ENCODE measurements around the gene DUOXA1. TPM values are rescaled to one million over a fixed set of nuclear protein-coding genes. Genes with fewer than 3 reads are reported as not detected.
A peak's percentile ranks its signal among the peaks of the same experiment; 100 is the strongest.
"Not testable (repeated sequence)": the region's sequence is repeated elsewhere in the genome, so short reads cannot be mapped to it uniquely, and the experiment has no call there.

DUOXA1 gene
- total RNA-seq, 4 donors from 2014 or later = not detected

- H3K9me3 ChIP-seq = no peaks in the 10 kb centered on the region
- no peaks in the 10 kb centered on the region for H3K4me1 ChIP-seq
- DNase-seq (no peak), ATAC-seq (no peak)
- H3K4me3 ChIP-seq = no peak overlapping the region
- no peak overlapping the region for H3K27ac ChIP-seq
- peaks cover 26 to 35% (median 34%) of the 10 kb centered on the region in 3 donors for H3K27me3 ChIP-seq
- in situ Hi-C loops (cut with MboI; ENCODE audit: low sequenced_read_pairs in 4 of 4) = no loop called here
- H3K36me3 ChIP-seq = no peaks in the 10 kb centered on the region
- no peak for TF ChIP-seq POLR2A (IDR thresholded peaks at IDR 0.05)
- TF ChIP-seq, protein P1, sequence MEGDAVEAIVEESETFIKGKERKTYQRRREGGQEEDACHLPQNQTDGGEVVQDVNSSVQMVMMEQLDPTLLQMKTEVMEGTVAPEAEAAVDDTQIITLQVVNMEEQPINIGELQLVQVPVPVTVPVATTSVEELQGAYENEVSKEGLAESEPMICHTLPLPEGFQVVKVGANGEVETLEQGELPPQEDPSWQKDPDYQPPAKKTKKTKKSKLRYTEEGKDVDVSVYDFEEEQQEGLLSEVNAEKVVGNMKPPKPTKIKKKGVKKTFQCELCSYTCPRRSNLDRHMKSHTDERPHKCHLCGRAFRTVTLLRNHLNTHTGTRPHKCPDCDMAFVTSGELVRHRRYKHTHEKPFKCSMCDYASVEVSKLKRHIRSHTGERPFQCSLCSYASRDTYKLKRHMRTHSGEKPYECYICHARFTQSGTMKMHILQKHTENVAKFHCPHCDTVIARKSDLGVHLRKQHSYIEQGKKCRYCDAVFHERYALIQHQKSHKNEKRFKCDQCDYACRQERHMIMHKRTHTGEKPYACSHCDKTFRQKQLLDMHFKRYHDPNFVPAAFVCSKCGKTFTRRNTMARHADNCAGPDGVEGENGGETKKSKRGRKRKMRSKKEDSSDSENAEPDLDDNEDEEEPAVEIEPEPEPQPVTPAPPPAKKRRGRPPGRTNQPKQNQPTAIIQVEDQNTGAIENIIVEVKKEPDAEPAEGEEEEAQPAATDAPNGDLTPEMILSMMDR (IDR thresholded peaks at IDR 0.05 in 4 of 5, conservative IDR thresholded peaks at IDR 0.05 in 1 of 5) = no peak
- intact Hi-C loops (cut with DNase I; ENCODE audit: low total_unique reads) = no loop called here
Measured at GRCh38 chr15:45137703-45138102, 8.0 kb upstream of the DUOXA1 start.

- Histone ChIP-seq H3K9me3 (no peaks in the 10 kb centered on the region), H3K4me1 (no peaks in the 10 kb centered on the region), H3K4me3 (no peak overlapping the region), H3K27ac (no peak overlapping the region), H3K27me3 (peaks cover 26 to 37% (median 29%) of the 10 kb centered on the region in 3 donors), H3K36me3 (no peaks in the 10 kb centered on the region)
- intact Hi-C loops (cut with DNase I; ENCODE audit: low total_unique reads) = no loop called here
- ATAC-seq (no peak), DNase-seq (no peak)
- in situ Hi-C loops (cut with MboI; ENCODE audit: low sequenced_read_pairs in 4 of 4) = no loop called here
- TF ChIP-seq POLR2A (IDR thresholded peaks at IDR 0.05) = no peak
- TF ChIP-seq, protein P1 (IDR thresholded peaks at IDR 0.05 in 4 of 5, conservative IDR thresholded peaks at IDR 0.05 in 1 of 5) = no peak
Measured at GRCh38 chr15:45136378-45136764, 6.7 kb upstream of the DUOXA1 start.

DNA sequence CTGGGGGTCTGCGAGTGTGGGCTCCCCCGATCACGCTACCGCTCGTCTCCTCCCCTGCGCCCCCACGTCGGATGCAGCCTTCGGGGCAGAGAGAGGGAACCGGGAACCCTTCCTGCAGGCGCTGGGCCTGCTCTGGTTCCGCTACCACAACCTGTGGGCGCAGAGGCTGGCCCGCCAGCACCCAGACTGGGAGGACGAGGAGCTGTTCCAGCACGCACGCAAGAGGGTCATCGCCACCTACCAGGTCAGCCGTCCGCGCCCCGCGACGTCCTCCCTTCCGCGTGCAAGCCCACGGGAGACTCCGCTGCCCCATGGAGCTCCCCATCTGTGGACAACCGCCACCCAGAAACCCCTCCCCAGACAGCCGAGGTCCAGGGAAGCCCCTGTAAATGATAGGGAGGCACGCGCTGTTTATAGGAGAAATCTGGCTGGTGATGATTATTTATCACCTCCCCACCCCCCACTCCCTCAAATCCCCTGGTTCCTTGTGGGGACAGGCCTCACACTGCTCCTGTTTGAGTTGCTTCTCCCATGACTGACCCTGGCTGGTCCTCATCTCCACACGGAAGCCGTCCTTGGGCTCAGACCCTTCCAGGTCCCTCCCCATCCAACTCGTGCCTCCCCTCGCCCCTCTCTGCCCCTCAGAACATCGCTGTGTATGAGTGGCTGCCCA is 6.2 kb upstream of the DUOXA1 start:
- H3K9me3 ChIP-seq; intact Hi-C loops (cut with DNase I; ENCODE audit: low total_unique reads); H3K4me3 ChIP-seq; in situ Hi-C loops (cut with MboI; ENCODE audit: low sequenced_read_pairs in 4 of 4); DNase-seq; H3K4me1 ChIP-seq; H3K27ac ChIP-seq; H3K36me3 ChIP-seq; ATAC-seq: not testable (repeated sequence)
- H3K27me3 ChIP-seq = peaks cover 29 to 40% (median 30%) of the 10 kb centered on the region in 3 donors

GRCh38 chr15:45134682-45135604 is 5.3 kb upstream of the DUOXA1 start:
- ATAC-seq (peak in 1 of 2 donors; percentile 46), DNase-seq (no peak)
- Histone ChIP-seq H3K4me3 (peak overlapping the region in 3 of 4 donors; percentile 4 to 26 (median 25)), H3K4me1 (no peaks in the 10 kb centered on the region), H3K9me3 (no peaks in the 10 kb centered on the region), H3K27me3 (peaks cover 38 to 49% (median 38%) of the 10 kb centered on the region in 3 donors), H3K27ac (no peak overlapping the region), H3K36me3 (no peaks in the 10 kb centered on the region)
- TF ChIP-seq POLR2A (IDR thresholded peaks at IDR 0.05) = no peak
- TF ChIP-seq, protein P1 (IDR thresholded peaks at IDR 0.05 in 4 of 5, conservative IDR thresholded peaks at IDR 0.05 in 1 of 5) = no peak
- in situ Hi-C loops (cut with MboI; ENCODE audit: low sequenced_read_pairs in 4 of 4) = no loop called here
- intact Hi-C loops (cut with DNase I; ENCODE audit: low total_unique reads) = no loop called here

- Histone ChIP-seq H3K27ac (no peak overlapping the region), H3K27me3 (peaks cover 44 to 58% (median 47%) of the 10 kb centered on the region in 3 donors), H3K36me3 (no peaks in the 10 kb centered on the region), H3K4me1 (no peaks in the 10 kb centered on the region), H3K9me3 (no peaks in the 10 kb centered on the region), H3K4me3 (no peak overlapping the region)
- no peak for TF ChIP-seq POLR2A (IDR thresholded peaks at IDR 0.05)
- TF ChIP-seq, protein P1 (IDR thresholded peaks at IDR 0.05 in 4 of 5, conservative IDR thresholded peaks at IDR 0.05 in 1 of 5) = no peak
- no peak for DNase-seq
- in situ Hi-C loops (cut with MboI; ENCODE audit: low sequenced_read_pairs in 4 of 4) (no loop called here), intact Hi-C loops (cut with DNase I; ENCODE audit: low total_unique reads) (no loop called here)
- no peak for ATAC-seq
Measured at GRCh38 chr15:45134046-45134445, 4.4 kb upstream of the DUOXA1 start.
